Measurements from ENCODE around the gene PPP2R2C.

Gene PPP2R2C

GRCh38 chr4:6324999-6325787 lies 147.2 kb downstream of the PPP2R2C start:
- DNase-seq, result no peak

- no peak for DNase-seq
Measured at GRCh38 chr4:6324461-6324998, 147.9 kb downstream of the PPP2R2C start.

- no peak for DNase-seq
Measured at GRCh38 chr4:6322761-6323566, 149.4 kb downstream of the PPP2R2C start.

- DNase-seq, result no peak
Measured at GRCh38 chr4:6322067-6322760, 150.2 kb downstream of the PPP2R2C start.

- DNase-seq, result no peak
Measured at GRCh38 chr4:6321361-6321760, 151.1 kb downstream of the PPP2R2C start.

GRCh38 chr4:6320663-6321062 lies 151.8 kb downstream of the PPP2R2C start:
- no peak for DNase-seq

GRCh38 chr4:6319530-6320150 lies 152.8 kb downstream of the PPP2R2C start:
- DNase-seq, result no peak

GRCh38 chr4:6318206-6318605 lies 154.2 kb downstream of the PPP2R2C start:
- no peak for DNase-seq

- no peak for DNase-seq
Measured at GRCh38 chr4:6316461-6317003, 155.9 kb downstream of the PPP2R2C start.

GRCh38 chr4:6313216-6313615 lies 159.2 kb downstream of the PPP2R2C start:
- DNase-seq, result no peak

GRCh38 chr4:6309777-6310176 lies 162.6 kb downstream of the PPP2R2C start:
- DNase-seq, result no peak

- no peak for DNase-seq
Measured at GRCh38 chr4:6308899-6309643, 163.3 kb downstream of the PPP2R2C start.

GRCh38 chr4:6307891-6308290 lies 164.5 kb downstream of the PPP2R2C start:
- DNase-seq, result no peak

GRCh38 chr4:6307230-6307629 lies 165.2 kb downstream of the PPP2R2C start:
- DNase-seq, result no peak

- DNase-seq, result no peak
Measured at GRCh38 chr4:6306299-6306698, 166.1 kb downstream of the PPP2R2C start.

GRCh38 chr4:6303943-6304342 lies 168.5 kb downstream of the PPP2R2C start:
- no peak for DNase-seq

GRCh38 chr4:6302869-6303268 lies 169.5 kb downstream of the PPP2R2C start:
- no peak for DNase-seq

- DNase-seq, result no peak
Measured at GRCh38 chr4:6301732-6302442, 170.5 kb downstream of the PPP2R2C start.

GRCh38 chr4:6301051-6301731 lies 171.2 kb downstream of the PPP2R2C start:
- DNase-seq, result no peak

GRCh38 chr4:6300359-6300758 lies 172.1 kb downstream of the PPP2R2C start:
- no peak for DNase-seq

Measured in NCI-H446 treated with DMSO at 0.1 percent for 48 hours (cell line).